Frontal cortex (tissue), 4 donors: Measurements from ENCODE around the gene DOCK6. TPM values are rescaled to one million over a fixed set of nuclear protein-coding genes. Genes with fewer than 3 reads are reported as not detected.
A peak's percentile ranks its signal among the peaks of the same experiment; 100 is the strongest.
"Not testable (repeated sequence)": the region's sequence is repeated elsewhere in the genome, so short reads cannot be mapped to it uniquely, and the experiment has no call there.

Source experiments
- DNase-seq, 2 donors: peaks; one replicate each; pipeline ENCODE4 v3.0.0; 2012; ENCODE audit warnings: low spot score in 2 of 2
- FAIRE-seq: peaks from 2 replicates; lab custom pipeline; 2012; peaks lifted over from hg19 to GRCh38; lab: Jason Lieb, UNC
- total RNA-seq: library from RNA; depleted of rRNA; stranded (reverse); fragments of >200 nt; gene quantifications from one replicate; pipeline ENCODE4 v1.2.3, GENCODE V29; 2014
- donor health status: control.
- donor health status: control.
- donor health status: control.

The DOCK6 gene
- total RNA-seq, 1 donor from 2014 or later, result 4.1 TPM

GRCh38 chr19:11179716-11180297, 82.5 kb downstream of the DOCK6 start:
- no peak for DNase-seq
- no peak for FAIRE-seq

- not testable (repeated sequence) for DNase-seq, FAIRE-seq
These were observed 83.2 kb downstream of the DOCK6 start for GRCh38 chr19:11179145-11179465.

- no peak for FAIRE-seq
- peak in 1 of 2 donors; percentile 13 for DNase-seq
These were observed 84.7 kb downstream of the DOCK6 start for GRCh38 chr19:11177592-11177991.

GRCh38 chr19:11176466-11177193, 85.7 kb downstream of the DOCK6 start:
- DNase-seq (no peak), FAIRE-seq (no peak)

GRCh38 chr19:11175920-11176319, 86.4 kb downstream of the DOCK6 start:
- DNase-seq (no peak), FAIRE-seq (no peak)

- no peak for FAIRE-seq
- no peak for DNase-seq
These were observed 88.0 kb downstream of the DOCK6 start for GRCh38 chr19:11174336-11174735.

GRCh38 chr19:11173516-11174155, 88.7 kb downstream of the DOCK6 start:
- DNase-seq, result no peak
- FAIRE-seq, result no peak

- FAIRE-seq, result no peak
These were observed 89.7 kb downstream of the DOCK6 start for GRCh38 chr19:11172576-11172975.

GRCh38 chr19:11171144-11171543, 91.2 kb downstream of the DOCK6 start:
- no peak for DNase-seq
- no peak for FAIRE-seq

More at GRCh38 chr19:11172576-11172975, 89.7 kb downstream of the DOCK6 start:
- DNase-seq, result no peak

GRCh38 chr19:11169896-11170678, 92.2 kb downstream of the DOCK6 start:
- no peak for FAIRE-seq

GRCh38 chr19:11168568-11168967, 93.8 kb downstream of the DOCK6 start:
- FAIRE-seq (no peak), DNase-seq (no peak)

More at GRCh38 chr19:11169896-11170678, 92.2 kb downstream of the DOCK6 start:
- DNase-seq, result no peak

- FAIRE-seq (no peak), DNase-seq (no peak)
These were observed 95.8 kb downstream of the DOCK6 start for GRCh38 chr19:11166281-11167142.

GRCh38 chr19:11165486-11166030, 96.8 kb downstream of the DOCK6 start:
- no peak for DNase-seq
- FAIRE-seq, result no peak

GRCh38 chr19:11164879-11165406, 97.4 kb downstream of the DOCK6 start:
- FAIRE-seq, result no peak

GRCh38 chr19:11164296-11164695, 98.0 kb downstream of the DOCK6 start:
- no peak for FAIRE-seq
- no peak for DNase-seq

More at GRCh38 chr19:11164879-11165406, 97.4 kb downstream of the DOCK6 start:
- no peak for DNase-seq

- FAIRE-seq, DNase-seq: not testable (repeated sequence)
These were observed 101.9 kb downstream of the DOCK6 start for GRCh38 chr19:11160440-11160768.

GRCh38 chr19:11159598-11160439, 102.5 kb downstream of the DOCK6 start:
- DNase-seq, result no peak

More at GRCh38 chr19:11159598-11160439, 102.5 kb downstream of the DOCK6 start:
- FAIRE-seq, result no peak
